HG02870 (cell line): ENCODE measurements around the gene PGGT1B.
A peak's percentile ranks its signal among the peaks of the same experiment; 100 is the strongest.

ENCODE experiments used
- ATAC-seq: cut with Tn5 transposase; IDR thresholded peaks from one replicate; pipeline ENCODE4 v1.9.1; 2021; ENCODE audit warnings: mild to moderate bottlenecking, moderate library complexity; ENCODE audit not compliant: unreplicated experiment

Gene PGGT1B

DNA sequence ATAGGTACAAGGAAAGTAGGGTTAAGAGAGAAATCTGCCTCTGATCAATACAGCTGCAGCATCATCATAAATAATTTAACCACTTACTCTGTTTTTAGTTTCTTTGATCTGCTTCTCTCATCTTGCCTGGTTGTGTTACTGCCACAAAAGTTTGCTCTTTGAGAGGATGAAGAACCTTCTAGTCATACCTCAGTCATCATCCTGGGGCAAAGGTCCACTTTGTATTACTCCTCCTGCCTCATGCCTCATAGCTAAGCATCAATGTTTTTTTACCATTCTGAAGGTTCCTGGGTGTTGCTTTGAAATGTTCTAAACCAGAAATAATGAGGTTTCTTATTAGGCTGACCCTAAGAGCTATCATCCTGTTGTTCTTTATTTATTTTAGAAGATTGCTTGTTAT is 75.9 kb downstream of the PGGT1B start:
- ATAC-seq, result no peak

DNA sequence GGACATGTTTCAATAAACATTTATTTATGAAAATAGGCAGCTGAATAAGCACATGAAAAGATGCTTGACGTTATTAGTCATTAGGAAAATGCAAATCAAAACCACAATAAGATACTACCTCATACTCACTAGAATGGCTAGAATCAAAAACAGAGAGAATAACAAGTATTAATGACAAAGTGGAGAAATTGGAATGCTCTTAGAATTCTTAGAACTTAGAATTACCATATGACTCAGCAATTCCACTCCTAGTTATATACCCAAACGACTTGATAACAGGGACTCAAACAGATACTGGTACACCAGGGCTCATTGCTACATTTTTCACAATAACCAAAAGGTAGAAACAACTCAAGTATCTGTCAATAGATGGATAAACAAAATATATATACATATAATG is 77.9 kb downstream of the PGGT1B start:
- ATAC-seq, result no peak

DNA sequence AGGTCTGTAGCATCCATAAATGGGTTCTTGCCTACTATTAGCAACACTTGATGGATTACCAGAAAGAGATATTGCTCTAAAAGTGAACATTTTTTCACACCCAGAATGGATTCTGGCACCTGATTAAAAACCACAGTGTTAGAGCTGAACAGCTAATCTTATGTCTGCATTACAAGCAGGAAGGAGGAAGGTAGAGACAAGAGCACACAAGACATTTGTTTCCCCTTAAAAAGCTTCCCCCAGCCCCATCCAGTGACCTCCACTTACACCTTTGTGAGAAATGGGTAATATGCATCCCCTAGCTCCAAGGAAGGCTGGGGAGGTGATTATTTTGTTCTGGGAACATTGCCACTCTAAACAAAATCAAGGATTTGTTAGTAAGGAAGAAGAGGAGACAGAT is 80.9 kb downstream of the PGGT1B start:
- ATAC-seq, result no peak

DNA sequence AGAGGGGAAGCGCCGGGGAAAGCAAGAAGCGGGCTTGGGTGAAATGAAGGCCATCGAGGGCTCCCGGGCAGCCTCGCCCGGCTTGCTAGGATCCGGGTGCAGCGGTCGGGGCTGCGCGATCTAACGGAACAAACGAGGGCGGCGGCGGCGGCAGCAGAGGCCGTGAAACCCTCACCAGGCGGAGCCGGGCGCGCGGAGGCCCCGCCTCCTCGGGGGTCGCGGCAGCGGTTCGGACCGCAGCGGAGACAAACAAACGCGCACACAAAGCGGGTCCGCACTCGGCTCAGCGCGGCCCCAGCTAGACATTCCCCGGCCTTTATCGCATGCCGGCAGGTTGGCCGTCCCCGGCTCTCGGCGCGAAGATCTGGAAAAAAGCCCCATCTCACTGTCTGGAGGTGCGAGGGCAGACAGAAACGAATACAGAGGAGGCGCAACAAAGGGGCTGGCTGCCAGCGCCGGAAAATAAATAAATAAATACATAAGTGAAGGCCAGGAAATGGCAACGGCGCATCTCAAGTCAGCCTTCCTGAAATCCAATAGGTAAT is 82.4 kb downstream of the PGGT1B start:
- peak; percentile 58 for ATAC-seq

DNA sequence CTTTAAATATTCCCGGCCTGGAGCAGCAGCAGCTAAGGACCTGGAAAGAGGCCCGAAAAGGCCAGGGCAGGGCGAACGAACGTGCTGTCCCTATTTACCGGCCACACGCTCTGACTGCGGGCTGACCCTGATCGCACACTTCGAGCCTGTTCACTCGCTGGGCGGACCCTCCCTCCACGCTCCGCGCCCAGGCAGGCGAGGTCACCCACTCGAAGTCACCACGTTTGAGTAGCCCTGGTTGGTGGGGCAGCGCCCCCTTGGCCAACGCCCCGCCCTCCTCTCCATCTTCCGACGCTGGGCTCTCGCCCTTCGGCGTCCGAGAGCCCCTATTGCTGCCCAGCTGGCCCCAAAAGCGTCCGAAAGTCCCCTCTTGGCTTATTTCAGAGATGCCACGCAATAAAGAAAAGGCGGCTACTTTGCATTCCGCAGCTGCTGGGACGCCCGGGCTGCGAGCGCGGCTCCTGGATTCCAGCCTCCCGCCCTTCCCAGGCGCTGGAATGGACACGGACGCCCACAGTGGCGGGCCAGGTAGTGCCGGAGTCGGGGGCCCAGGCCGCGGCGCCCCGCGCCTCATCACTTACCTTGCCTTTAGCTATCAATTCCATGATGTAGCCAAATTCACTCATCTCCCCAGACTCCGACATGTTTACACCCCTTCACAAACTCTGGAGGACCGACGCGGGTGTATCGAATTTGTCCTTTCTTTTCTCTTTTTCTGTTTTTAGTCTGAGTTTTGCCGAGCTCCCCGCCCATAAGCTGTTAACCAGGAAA is 83.1 kb downstream of the PGGT1B start:
- ATAC-seq, result peak; percentile 40

DNA sequence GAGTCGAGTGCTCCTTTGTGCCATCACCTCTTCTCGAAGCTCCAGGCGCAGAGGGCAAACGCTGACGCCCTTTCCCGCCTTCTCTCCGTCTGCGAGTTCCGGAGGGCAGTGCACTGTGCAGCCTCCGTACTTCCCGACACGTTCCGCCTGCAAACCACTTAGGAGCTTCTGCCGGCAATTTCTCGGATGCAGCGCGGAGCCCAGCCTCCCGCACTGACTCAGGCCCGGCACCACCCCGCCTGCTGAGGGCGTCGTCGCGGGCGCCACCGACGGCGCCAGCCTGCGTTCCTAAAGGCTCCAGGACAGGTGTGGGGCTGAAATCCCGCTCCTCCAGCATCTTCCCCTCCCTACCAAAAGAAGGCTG is 83.7 kb downstream of the PGGT1B start:
- ATAC-seq, result no peak

DNA sequence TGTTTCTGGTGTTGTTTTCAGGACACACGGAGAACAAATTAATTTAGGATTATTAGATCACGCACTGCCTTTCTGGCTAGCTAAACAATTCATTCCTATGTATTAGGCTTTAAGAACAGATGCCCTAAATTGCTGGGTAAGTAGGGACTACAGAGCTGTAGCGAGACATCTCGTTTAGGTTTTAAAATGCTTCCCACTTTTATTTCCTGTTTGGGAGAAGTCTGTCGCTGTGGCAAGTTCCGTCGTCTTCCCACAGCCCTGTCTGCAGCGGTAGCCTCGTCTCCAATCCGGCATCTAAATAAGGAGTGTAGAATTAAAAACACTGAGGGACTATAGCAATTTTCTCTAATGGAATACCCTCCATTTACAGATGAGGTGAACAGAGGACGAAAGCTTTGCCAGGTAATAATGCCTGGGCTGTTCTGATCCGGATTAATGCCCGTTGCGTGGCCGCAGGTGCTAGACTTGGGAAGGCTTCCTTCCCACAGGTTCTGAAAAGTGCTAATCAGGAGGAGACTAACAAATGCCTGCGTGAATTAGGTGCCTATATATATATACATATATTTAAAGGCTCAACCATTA is 91.7 kb downstream of the PGGT1B start:
- ATAC-seq, result no peak

DNA sequence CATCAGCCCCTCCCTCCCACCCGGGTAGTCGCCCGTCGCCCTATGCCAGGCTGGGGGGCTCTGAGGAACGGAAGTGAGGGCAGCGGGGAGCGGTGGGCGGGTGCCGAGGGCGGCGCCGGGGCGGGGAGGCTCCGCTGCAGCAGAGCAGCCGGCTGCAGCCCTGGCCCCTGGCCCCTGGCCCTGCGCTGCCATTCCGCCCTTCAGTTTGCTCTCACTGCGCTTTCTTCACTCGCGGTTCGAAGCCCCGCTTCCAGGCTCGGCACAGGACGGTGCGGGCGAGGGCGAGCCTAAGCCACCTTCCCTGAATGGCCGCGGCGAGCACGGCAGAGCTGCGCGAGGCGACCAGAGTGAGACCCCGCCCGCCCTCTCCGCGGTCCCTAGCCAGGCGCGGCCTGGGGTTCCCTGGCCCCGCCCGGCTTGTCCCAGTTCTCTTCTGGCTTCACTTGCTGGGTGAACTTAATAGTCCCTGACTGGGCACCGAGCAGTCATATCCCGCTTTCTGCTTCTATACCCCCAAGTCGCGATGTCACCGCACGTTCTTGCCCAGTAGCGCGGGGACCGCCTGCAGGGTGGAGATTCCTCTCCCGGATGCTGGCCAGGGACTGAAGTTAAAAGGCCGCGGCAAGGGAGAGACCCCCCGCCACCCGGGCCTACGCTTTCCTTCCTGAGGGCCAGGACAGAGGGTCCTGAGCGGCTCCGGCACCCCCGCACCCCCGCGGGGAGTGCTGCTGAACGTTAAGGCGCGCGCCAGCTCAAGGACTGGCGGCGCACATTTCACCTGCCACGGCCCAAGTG is 92.3 kb downstream of the PGGT1B start:
- peak; percentile 40 for ATAC-seq

DNA sequence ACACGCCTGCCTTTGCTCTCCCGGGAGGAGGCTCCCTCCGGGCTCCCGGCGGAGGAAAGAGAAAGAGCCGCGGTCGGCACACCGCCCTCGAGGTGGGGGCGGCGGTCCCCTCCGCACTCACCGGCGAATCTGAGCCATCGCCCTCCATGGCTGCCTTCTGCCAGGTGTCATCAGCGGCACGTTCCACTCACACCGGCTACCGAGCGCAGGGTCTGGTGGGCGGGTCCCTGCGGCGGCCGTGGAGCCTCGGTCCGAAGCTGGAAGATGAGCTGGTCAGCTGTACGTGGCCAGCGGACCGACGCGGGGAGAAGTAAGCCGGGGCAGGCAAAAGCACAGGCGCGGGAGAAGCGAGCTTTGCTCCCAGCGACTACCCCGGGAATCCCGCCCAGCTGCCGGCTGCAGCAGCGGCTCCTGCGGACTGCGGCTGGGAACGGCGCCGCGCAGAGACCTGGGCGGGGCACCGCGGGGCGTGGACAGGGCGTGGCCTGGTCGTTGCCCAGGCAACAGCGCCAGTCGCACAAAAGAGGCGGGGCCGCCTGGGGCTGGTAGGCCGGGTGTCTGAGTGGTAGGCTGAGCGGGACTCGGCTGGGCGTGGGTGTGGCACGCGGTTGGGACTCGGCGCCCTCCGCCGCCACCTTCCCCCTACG is 93.1 kb downstream of the PGGT1B start, which contains the start of gene TRIM36:
Gene TRIM36, minus strand, starts transcription at position 422 of the 647 bp plus-strand sequence. Its CDS starts 274 bp downstream, at position 148.
- ATAC-seq, result peak; percentile 97

DNA sequence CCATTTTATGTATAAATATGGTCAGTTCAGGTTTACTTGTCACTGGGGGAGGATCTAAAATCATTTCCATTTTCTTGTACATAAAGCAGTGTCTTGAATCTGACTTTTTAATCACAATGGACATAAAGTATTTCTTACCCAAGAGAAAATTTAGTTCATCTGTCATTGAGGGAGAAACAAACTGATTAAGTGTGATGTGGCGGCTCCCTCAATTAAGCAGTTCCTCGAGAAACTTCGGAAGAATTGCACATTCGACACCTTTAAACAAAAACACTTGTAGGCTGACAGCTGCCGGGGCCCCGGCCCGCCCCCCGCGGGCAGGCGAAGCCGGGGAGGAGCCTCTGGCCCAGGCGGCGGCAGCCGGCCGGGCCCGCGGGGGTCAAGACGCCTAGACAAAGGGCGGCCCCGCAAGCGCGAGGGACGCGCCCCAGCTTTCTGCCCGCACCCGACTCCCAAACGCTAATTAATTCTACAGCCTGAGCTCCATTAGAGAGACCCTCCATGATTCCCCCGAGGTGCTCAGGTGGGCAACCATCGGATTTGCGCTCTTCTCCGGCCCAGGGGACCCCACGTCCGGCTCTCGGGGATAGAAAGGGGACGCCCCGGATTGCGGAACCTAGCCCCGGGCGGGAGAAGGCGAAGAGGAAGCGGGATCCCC is 93.7 kb downstream of the PGGT1B start:
- ATAC-seq, result peak; percentile 0

DNA sequence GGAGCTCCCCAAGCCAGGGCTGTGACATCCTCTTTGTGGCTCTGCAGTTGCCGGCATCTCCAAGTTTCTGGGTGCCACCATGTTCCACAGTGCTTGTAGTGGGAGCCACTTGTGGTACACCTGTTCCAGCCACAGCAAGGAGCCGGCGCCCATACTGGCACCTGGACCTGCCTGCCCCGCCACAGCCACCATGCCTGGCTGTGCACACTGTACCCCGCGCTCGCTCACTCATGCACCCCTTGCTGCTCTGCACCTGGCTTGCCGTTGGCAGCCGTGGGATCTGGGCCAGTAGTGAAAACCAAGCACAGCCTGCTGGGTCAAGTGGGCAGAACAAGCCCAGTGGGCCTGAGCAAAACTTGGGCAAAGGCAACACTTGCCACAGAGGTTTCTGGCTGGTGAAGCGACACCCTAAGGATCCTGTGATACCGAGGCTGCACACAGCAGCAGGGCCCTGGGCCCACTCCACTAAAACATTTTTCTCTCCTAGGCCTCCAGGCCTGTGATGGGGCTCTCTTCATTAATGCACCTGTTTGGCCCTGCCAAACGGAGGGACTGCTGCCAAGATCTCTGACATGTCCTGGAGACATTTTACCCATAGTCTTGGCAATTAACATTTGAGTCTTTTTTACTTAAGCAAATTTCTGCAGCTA is 95.8 kb downstream of the PGGT1B start:
- ATAC-seq, result no peak

DNA sequence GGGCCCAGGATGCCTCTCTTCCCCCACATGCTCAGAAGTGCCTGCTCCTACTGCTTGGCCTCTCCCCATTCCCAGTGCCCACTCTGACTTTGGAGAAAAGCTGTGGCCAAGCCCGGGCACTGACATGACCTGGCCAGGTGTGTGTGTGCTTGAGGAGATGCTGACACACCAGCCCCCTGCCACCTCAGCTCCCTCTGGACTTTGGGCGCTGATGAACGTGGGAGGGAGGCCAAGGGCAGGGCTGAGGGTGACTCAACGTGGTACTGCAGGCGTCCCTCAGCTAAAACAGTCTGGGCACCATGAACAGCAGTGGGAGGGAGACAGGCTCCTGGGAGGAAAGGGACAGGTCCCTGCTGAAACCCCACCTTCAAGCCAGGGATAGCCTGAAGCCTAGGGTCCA is 96.9 kb downstream of the PGGT1B start:
- no peak for ATAC-seq

DNA sequence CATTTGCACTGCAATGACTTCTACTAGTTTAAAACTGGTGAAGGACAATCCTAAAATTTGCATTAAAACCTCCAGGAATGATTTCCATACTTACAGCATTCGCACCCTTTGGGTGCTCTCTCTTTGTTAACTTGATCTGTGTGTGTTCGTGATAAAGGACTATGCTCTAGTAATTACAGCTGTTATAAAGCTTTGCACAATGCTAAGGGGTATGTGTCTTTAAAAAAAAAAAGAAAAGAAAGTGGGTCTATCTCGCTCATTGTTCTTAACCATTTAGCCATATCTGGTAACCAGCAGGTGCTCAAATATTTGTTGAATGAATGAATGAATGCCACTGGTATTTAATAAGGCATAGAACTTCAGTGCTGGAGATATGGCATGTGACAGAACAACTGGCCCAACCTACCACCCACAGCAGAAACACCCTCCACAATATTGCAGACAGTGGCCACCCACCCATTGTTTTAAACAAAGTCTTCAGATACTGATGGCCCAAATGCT is 101.7 kb downstream of the PGGT1B start:
- no peak for ATAC-seq
